Ammon's horn (tissue), 1 donor: ENCODE results near the gene RBP5.

ENCODE experiments used
- DNase-seq: peaks from one replicate; pipeline ENCODE4 v3.0.0-alpha.2; 2016; ENCODE audit warnings: low spot score

The RBP5 gene

GRCh38 chr12:7101047-7101693, 27.5 kb downstream of the RBP5 start:
- no peak for DNase-seq

GRCh38 chr12:7100239-7100638, 28.4 kb downstream of the RBP5 start:
- DNase-seq, result no peak

DNA sequence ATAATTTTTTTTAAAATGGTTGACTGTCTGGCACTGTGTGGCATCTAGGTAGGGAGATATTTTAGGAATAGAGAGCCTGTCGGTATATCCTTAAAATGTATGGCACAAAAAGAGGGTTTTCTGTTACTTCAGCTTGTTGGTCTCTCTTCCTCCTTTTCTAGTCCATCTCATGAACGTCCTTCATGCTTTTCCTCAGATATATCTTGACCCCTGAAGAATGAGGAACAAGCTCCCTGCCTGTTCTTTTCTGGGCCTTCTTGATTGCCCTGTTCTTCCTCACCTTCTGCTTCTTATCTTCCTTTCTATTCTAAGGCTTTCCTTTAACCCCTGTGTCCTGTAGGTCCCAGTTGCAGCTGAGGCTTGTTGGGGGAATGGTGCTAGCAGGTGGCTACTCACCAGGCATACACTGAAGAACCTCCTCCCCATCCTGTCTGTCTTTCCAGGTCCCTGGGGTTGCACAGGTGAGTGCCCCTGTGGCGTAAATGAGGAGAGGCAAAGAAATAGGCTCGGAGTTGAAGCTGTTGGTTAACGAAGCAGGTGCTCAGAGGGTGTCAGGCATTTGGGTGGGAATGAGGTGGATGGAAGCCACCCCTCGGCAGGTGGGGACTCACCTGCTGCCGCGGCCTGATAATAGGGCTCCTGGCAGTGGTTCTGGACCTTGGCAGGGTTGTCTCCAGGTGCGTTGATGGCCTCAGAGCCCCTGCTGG, 29.2 kb downstream of the RBP5 start:
- DNase-seq, result no peak

DNA sequence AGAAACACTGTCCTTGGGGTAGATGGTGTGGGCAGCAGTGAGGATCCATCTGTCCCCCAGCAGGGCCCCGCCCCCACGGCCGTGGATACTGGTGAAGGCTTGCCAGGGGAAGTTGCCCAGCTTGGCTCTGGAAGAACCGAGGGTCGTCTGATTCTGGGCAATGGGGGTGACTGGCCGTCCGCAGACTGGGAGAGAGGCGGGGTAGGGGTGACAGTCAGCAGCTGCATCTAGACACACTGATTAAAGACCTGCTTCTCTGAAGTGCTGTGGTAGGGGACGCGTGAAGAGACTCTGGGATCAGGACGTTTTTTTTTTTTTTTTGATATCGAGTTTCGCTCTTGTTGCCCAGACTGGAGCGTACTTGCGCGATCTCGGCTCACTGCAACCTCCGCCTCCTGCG, 31.7 kb downstream of the RBP5 start:
- no peak for DNase-seq

GRCh38 chr12:7096006-7096932, 32.4 kb downstream of the RBP5 start:
- DNase-seq, result no peak

GRCh38 chr12:7093892-7094291, 34.8 kb downstream of the RBP5 start:
- no peak for DNase-seq

DNA sequence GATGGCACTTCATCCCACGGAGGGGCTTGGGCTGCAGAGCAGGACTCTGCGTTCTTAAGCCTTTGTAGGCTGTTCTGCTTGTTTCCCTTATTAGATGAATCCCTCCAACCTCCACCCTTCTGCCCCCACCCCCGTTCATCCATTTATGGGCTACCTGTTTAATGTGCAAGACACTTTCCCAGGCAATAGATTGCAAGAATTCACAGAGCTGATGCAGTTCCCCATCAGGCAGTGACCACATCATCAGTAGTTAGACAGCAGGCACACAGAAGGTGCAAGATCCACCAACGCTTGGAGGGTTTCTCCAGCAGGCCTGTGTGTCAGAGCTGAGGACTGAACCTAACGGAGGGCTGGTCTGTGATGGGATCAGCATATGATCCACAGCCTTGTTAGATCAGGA, 35.2 kb downstream of the RBP5 start:
- DNase-seq, result no peak

DNA sequence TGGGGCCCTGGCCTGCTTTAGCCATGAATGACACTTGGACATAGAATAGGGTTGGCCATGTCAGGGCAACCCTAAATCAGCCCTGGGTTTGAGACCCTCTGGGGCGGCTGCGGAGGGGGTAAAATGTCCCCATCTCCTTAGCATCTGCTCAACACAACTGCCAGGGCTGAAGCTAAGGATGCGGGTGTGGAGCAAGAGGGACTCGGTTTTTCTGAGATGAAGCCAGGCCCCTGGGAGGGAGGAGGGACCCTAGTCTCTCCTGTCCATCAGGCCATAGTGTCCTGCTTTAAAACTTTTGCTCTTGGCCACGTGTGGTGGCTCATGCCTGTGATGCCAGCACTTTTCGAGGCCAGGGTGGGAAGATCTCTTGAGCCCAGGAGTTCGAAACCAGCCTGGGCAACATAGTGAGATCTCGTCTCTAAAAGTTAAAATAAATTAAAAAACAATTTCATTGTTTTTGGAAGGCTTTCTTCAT, 35.7 kb downstream of the RBP5 start:
- no peak for DNase-seq

DNA sequence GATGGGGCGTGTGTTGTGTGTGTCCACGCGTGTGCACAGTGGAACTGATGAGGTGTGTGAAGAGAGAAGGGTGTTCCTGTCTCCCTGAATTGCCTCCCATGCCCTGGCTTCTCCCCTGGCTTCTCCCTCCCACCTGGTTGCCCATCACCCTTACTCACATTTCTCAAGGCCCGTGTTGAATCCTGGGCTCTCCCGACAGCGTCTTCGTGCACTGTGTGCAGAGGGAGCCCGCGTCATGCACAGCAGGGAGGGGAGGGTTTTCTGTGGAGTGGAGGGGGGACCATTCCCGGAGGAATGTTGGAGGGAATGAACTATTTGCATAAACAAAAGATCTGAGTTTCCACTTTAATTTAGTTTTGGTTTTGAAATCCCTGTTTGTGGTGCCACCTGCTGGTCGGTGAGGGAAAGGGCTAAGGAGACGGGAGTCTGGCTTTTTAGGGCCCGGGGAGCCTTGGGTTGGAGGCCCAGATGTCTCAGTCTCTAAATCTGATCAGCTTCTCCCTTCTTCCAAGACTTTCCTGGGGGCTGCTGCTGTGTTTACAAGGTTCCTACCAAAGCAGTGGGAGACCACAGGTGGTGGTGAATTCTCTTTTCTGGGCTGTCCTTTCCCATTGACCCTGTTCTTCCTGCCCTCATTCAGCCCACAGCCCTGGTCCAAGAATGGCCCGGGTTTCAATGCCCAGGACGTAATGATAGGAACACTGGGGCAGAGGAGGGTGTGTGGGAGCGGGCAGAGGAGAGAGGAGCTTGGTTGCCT, 36.3 kb downstream of the RBP5 start, which contains the start of gene C1R:
C1R (minus strand) TSS at position 217 of the 757 bp plus-strand sequence; CDS start at position 160, 57 bp downstream.
- DNase-seq, result peak; percentile 73

DNA sequence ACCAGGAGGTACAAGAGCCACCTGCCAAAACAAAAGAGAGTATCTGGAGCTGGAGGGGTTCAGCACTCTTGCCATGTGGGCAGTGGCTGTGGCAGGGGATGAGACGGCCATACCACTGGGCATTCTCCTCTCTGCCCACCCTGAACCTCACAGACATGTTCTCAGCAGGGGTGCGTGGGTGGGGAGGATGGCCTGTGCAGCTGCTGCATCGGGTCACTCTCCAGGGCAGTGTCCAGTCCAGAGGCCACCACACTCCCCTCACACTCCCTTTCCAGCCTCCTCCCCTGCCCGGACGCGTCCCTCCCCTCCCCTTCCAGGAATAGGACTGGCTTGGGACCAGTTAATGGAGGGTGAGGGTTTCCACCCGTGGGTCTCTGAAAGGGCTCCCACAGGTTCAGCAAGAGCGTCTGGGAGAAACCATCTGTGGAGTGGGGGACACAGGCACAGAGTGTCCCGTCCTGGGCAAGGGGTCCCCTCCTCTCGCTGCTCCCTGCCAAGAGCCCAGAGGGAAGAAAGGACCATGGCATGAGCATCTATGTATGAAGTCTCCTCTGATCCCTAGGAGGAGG, 36.9 kb downstream of the RBP5 start:
- no peak for DNase-seq

DNA sequence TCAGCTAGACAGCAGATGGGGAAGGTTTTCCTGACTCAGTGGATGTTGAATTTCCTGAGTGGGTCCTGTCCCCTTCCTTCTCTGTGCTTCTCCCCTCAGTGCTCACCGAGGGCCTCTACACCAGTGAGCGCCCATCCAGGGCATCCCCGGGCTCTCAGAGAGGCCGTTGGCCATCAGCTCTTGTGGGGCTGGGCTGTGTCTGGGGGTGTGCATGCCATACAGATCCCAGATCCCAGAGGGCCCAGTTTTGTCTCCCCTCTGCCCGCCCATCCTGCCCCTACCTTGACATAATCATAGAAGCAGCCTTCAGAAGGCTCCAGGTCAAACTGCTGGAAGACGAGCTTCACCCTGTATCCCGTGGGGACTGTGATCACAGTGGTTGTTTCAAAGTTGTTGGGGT, 37.5 kb downstream of the RBP5 start:
- no peak for DNase-seq

DNA sequence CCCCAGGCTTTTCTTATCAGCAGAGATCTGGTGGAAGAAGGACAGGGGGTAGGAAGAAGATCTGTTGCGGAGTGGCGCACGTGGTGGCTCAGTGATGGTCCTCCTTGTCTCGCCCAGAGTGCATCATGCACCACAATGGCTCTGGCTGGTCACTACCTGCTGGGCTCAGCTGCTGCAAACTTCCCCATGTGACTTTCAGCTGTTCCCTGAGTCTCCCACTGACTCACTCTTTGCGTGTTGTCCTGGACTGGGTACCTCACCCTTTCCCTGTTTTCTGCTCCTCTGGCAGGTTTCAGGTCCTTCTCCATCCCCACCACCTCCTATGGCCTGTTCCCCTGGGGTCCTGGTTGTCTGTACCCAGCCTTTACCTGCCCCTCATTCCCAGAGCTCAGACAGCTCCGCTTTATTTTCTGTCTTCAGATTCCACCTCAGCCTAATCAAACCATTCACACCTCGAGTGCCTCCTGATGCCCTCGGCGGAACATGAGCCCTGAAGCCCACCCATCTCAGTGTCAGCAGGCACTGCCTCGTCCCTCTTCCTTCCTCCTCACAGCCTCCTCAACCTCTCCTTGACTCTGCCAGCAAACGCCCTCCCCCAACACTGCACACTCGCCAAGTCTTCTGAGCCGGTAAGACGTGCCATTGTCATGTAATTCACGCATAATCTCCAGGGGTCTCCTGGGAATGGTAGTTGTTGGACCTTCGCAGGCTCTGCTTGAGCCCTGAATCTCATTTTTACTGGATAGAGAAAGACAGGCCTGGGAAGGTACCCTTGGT, 38.3 kb downstream of the RBP5 start:
- DNase-seq, result no peak

DNA sequence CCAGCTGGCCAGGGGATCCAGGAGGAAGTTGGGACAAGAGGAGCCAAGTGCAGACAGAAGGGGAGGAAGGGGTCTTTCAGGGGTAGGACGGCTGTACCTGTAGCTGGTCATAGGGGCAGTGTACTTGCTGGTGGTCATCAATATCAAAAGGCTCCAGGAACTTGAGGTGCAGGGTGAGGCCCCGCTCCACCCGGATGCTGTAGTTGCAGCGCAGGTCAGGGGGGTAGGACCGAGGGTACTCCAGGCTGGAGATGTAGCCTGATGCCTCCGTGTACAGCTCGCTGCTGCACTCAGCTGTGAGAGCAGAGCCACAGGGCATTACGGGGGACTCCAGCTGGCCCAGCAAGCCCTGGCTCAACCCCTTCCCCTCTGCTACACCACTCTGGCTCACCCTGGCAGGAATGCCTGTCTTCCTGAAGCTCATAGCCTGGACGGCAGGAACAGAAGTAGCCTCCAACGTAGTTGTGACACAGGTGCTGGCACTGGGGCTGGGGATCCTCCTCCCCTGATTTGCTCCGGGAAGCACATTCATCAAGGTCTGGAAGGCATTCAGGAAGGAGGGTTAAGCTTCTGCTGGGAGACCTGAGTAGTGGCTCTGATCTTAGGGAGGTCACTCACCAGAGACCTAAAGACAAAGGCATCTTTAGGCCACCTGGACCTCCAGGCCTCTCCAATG, 39.4 kb downstream of the RBP5 start:
- DNase-seq, result no peak

DNA sequence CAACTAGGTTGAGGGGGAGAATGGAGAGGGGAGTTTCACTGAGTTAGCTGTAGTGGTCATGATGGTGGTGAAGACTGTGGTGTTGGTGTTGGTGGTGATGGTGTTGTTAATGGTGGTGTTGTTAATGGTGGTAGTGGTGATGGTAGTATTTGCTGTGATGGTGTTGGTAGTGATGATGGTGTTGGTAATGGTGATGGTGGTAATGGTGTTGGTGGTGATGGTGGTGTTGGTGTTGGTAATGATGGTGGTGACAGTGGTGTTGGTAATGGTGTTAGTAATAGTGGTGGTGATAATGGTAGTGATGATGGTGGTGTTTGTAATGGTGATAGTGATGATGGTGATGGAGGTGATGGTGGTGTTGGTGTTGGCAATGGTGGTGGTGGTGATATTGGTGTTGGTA, 45.6 kb downstream of the RBP5 start:
- no peak for DNase-seq

DNA sequence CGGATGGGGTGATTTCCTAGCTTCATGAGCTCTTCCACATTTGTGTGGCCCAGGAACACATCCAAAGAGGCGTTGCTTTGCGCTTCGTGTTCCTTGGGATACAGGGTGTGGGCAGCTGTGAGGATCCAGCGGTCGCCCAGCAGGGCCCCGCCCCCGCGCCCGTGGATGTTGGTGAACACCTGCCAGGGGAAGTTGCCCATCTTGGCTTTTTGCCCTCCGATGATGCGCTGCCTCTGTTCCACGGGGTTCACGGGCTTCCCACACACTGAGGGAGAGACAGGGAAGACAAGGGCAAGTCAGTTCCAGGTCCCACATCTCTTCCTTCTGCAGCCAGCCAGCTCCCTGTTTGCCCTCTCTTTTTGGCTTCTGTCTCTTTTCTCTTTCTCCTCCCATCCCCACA, 47.7 kb downstream of the RBP5 start:
- DNase-seq, result no peak

- DNase-seq, result no peak
Observed at GRCh38 chr12:7079826-7080125, 48.9 kb downstream of the RBP5 start.

DNA sequence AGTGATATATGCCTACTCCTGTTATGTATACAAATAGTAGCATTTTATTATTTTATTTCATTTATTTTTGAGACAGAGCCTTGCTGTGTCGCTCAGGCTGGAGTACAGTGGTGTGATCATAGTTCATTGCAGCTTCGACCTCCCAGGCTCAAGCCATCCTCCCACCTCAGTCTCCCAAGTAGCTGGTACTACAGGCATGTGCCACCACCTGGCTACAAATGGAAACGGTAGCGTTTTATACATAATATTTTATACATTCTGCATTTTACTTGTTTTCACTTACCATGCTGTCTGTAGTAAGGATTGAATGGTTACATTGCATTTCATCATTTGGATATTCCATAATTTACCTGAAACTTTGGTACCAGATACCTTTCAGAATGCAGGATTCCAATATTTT, 50.5 kb downstream of the RBP5 start:
- no peak for DNase-seq

DNA sequence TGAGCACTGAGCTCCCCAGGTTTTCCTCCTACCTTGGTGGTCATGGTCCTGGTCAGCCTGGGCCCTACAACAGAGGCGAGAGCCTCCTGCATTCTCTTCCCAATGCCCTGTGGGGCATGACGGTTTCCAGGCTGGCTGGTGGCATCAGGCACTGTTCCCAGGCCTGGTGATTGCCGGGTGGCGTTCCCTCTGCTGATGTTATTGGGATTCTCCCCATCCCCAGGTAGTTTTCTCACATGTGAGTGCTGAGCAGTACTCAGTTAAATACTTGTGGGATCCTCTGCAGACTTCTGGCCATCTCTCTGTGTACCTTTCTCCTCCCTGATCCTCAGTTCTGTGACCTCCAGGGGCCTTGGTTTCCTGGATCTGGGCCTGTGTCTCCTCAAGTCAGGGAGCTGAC, 52.2 kb downstream of the RBP5 start:
- no peak for DNase-seq

- DNase-seq, result no peak
Observed at GRCh38 chr12:7075939-7076338, 52.8 kb downstream of the RBP5 start.

DNA sequence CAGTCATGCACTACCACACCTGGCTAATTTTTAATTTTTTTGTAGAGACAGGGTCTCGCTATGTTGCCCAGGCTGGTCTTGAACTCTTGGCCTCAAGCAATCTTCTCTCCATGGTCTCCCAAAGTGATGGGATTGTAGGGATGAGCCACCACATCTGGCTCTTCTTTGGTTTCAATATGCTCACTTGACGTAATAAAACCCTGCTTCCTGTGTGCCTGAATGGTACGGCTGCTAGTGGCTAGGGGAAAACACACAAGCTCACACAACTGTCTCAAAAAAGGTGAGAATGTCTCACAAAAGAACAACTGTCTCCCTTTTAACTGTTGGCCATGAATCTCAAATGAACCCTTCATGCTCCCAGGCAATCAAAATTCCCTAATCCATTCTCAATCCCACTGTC, 53.2 kb downstream of the RBP5 start:
- DNase-seq, result no peak
